Measurements from ENCODE around the gene DOHH.

Gene DOHH

DNA sequence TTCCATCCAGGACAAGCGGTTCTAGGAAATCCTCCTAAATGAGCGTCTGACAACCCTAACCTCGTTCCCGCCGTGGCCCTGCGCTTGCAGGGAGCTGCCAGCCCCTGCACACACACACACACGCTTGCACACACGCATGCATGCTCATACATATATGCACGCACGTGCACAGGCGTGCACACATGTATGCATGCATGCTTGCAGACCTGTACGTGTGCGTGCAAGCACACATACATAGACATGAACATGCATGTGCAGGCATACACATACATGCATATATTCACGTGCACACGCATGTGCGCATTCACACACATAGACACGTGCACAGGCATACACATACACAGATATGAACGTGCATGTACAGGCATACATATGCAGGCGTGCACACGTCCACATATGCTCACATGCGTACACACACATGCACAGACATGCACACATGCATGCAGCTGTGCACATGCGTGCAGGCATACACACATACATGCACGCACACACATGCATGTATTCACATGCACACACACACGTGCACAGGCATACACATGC lies 55.7 kb downstream of the DOHH start:
- no peak overlapping the region for H3K27ac ChIP-seq (ENCODE audit: low read depth, low read length)
- H3K18ac ChIP-seq (ENCODE audit: low read length), result no peak overlapping the region
- H2BK15ac ChIP-seq (replicated peaks; ENCODE audit: low read depth), result no peak overlapping the region
- H3K9ac ChIP-seq (ENCODE audit: low read length), result no peak overlapping the region
- H3K27me3 ChIP-seq (ENCODE audit: insufficient read depth, low read length, poor library complexity), result no peaks in the 10 kb centered on the region
- no peaks in the 10 kb centered on the region for H3K79me1 ChIP-seq (ENCODE audit: low read length)
- no peak overlapping the region for H3K4me3 ChIP-seq (ENCODE audit: low read length)
- no peak overlapping the region for H4K5ac ChIP-seq (ENCODE audit: low read length)
- H3K4me2 ChIP-seq (ENCODE audit: low read length), result no peak overlapping the region
- no peaks in the 10 kb centered on the region for H3K36me3 ChIP-seq (ENCODE audit: control insufficient read depth, insufficient read depth, low read length)
- H3K23ac ChIP-seq (ENCODE audit: low read length), result no peak overlapping the region
- no peak for DNase-seq
- no CpG with 5 or more reads among the region's 24 CpGs for WGBS (ENCODE audit: extremely low coverage, insufficient coverage, low lambda C conversion rate)
- no peak overlapping the region for H2BK120ac ChIP-seq (ENCODE audit: low read depth, low read length)
- H3K56ac ChIP-seq (ENCODE audit: low read length), result peak overlapping the region; percentile 58
- no peak overlapping the region for H4K8ac ChIP-seq (ENCODE audit: low read depth, low read length)
- H3K4me1 ChIP-seq (ENCODE audit: control insufficient read depth, low read depth, low read length), result peaks cover 6% of the 10 kb centered on the region
- no peaks in the 10 kb centered on the region for H3K79me2 ChIP-seq (ENCODE audit: control insufficient read depth, insufficient read depth, low read length)
- no peak overlapping the region for H2AK5ac ChIP-seq (ENCODE audit: low read length)
- H2BK5ac ChIP-seq (ENCODE audit: low read length), result no peak overlapping the region
- no peak overlapping the region for H3K4ac ChIP-seq (ENCODE audit: low read depth, low read length)

DNA sequence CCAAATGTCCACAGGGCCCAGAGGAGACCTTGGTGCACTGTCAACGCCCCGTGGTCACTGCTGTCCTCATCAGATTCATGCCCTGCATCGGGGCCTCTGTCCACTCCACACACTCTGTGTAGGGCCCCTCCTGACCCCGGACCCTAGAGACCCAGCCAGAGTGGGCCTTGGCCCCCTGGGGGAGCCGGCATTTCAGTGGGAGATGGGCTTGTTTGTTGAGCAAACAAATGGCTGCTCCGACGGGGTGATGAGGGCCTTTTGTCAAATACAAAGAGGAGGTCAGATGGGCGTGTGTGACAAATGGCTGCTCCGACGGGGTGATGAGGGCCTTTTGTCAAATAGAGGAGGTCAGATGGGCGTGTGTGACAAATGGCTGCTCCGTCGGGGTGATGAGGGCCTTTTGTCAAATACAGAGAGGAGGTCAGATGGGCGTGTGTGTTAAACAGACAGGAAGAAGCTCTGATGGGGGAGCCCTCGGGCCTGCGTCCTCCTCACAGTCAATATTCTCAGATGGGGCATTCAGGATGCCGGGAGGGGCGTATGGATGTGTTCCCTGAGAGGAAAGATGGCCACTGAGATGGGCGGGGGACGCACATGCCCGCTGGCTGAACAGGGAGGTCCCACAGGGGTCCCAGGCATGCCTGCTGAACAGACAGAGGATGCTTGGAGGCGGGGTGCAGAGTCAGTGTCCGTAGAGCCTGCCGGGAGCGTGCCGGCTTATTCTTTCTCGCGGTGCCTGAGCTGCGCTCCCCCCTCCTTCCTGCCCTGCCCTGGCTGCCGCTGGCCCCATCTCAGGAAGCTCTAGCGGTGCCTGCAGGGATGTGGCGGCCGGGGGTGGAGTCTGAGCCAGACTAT lies 56.4 kb downstream of the DOHH start:
- WGBS (ENCODE audit: extremely low coverage, insufficient coverage, low lambda C conversion rate), result no CpG with 5 or more reads among the region's 33 CpGs

GRCh38 chr19:3442487-3443071 lies 57.9 kb downstream of the DOHH start:
- Histone ChIP-seq H3K4me2 (ENCODE audit: low read length) (no peak overlapping the region), H3K4me3 (ENCODE audit: low read length) (no peak overlapping the region), H2BK15ac (replicated peaks; ENCODE audit: low read depth) (no peak overlapping the region), H4K8ac (ENCODE audit: low read depth, low read length) (no peak overlapping the region), H3K18ac (ENCODE audit: low read length) (no peak overlapping the region), H2BK5ac (ENCODE audit: low read length) (no peak overlapping the region), H3K23ac (ENCODE audit: low read length) (no peak overlapping the region), H3K27me3 (ENCODE audit: insufficient read depth, low read length, poor library complexity) (no peaks in the 10 kb centered on the region), H3K9ac (ENCODE audit: low read length) (no peak overlapping the region), H3K4ac (ENCODE audit: low read depth, low read length) (no peak overlapping the region), H3K79me1 (ENCODE audit: low read length) (no peaks in the 10 kb centered on the region), H3K4me1 (ENCODE audit: control insufficient read depth, low read depth, low read length) (peaks cover 6% of the 10 kb centered on the region), H2AK5ac (ENCODE audit: low read length) (no peak overlapping the region), H2BK120ac (ENCODE audit: low read depth, low read length) (no peak overlapping the region), H3K27ac (ENCODE audit: low read depth, low read length) (no peak overlapping the region), H3K56ac (ENCODE audit: low read length) (no peak overlapping the region), H3K79me2 (ENCODE audit: control insufficient read depth, insufficient read depth, low read length) (no peaks in the 10 kb centered on the region), H4K5ac (ENCODE audit: low read length) (no peak overlapping the region), H3K36me3 (ENCODE audit: control insufficient read depth, insufficient read depth, low read length) (no peaks in the 10 kb centered on the region)
- no CpG with 5 or more reads among the region's 15 CpGs for WGBS (ENCODE audit: extremely low coverage, insufficient coverage, low lambda C conversion rate)
- DNase-seq, result no peak

More for the DNA sequence above, 56.4 kb downstream of the DOHH start:
- Histone ChIP-seq H3K36me3 (ENCODE audit: control insufficient read depth, insufficient read depth, low read length) (no peaks in the 10 kb centered on the region), H3K27me3 (ENCODE audit: insufficient read depth, low read length, poor library complexity) (no peaks in the 10 kb centered on the region), H2AK5ac (ENCODE audit: low read length) (no peak overlapping the region), H3K23ac (ENCODE audit: low read length) (no peak overlapping the region), H3K27ac (ENCODE audit: low read depth, low read length) (no peak overlapping the region), H3K4me2 (ENCODE audit: low read length) (no peak overlapping the region), H3K56ac (ENCODE audit: low read length) (peak overlapping the region; percentile 73), H2BK15ac (replicated peaks; ENCODE audit: low read depth) (no peak overlapping the region), H4K8ac (ENCODE audit: low read depth, low read length) (no peak overlapping the region), H3K9ac (ENCODE audit: low read length) (peak overlapping the region; percentile 47), H2BK120ac (ENCODE audit: low read depth, low read length) (peak overlapping the region; percentile 1), H3K4me3 (ENCODE audit: low read length) (no peak overlapping the region), H3K4ac (ENCODE audit: low read depth, low read length) (peak overlapping the region; percentile 76), H3K4me1 (ENCODE audit: control insufficient read depth, low read depth, low read length) (peaks cover 6% of the 10 kb centered on the region), H3K18ac (ENCODE audit: low read length) (no peak overlapping the region), H3K79me2 (ENCODE audit: control insufficient read depth, insufficient read depth, low read length) (no peaks in the 10 kb centered on the region), H2BK5ac (ENCODE audit: low read length) (peak overlapping the region; percentile 71), H3K79me1 (ENCODE audit: low read length) (no peaks in the 10 kb centered on the region), H4K5ac (ENCODE audit: low read length) (no peak overlapping the region)
- DNase-seq, result peak; percentile 90

DNA sequence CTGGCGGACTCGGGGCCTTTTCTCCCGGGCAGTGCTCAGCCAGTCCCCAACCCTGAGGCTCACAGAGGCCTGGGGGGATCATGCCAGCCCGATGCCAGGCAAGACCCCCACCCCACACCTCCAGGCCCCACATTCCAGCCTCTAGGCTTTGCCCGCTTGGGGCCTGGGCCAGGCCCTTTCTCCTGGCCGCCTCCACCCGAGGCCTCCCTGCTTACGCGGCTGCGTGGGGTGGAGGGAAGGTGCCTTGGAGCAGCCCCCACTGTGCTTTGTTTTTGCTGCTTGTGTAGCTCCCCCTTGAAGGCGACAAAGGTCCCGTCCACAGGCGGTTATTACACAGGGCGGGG lies 58.5 kb downstream of the DOHH start:
- Histone ChIP-seq H3K79me2 (ENCODE audit: control insufficient read depth, insufficient read depth, low read length) (no peaks in the 10 kb centered on the region), H4K8ac (ENCODE audit: low read depth, low read length) (no peak overlapping the region), H3K27me3 (ENCODE audit: insufficient read depth, low read length, poor library complexity) (no peaks in the 10 kb centered on the region), H3K79me1 (ENCODE audit: low read length) (no peaks in the 10 kb centered on the region), H3K36me3 (ENCODE audit: control insufficient read depth, insufficient read depth, low read length) (no peaks in the 10 kb centered on the region), H3K23ac (ENCODE audit: low read length) (no peak overlapping the region), H2BK15ac (replicated peaks; ENCODE audit: low read depth) (no peak overlapping the region), H3K56ac (ENCODE audit: low read length) (peak overlapping the region; percentile 72), H3K9ac (ENCODE audit: low read length) (peak overlapping the region; percentile 43), H4K5ac (ENCODE audit: low read length) (no peak overlapping the region), H3K4me2 (ENCODE audit: low read length) (no peak overlapping the region), H3K4me3 (ENCODE audit: low read length) (no peak overlapping the region), H2BK5ac (ENCODE audit: low read length) (peak overlapping the region; percentile 87), H3K4me1 (ENCODE audit: control insufficient read depth, low read depth, low read length) (peaks cover 6% of the 10 kb centered on the region), H3K4ac (ENCODE audit: low read depth, low read length) (peak overlapping the region; percentile 61), H3K18ac (ENCODE audit: low read length) (peak overlapping the region; percentile 42), H2AK5ac (ENCODE audit: low read length) (no peak overlapping the region), H2BK120ac (ENCODE audit: low read depth, low read length) (no peak overlapping the region), H3K27ac (ENCODE audit: low read depth, low read length) (peak overlapping the region; percentile 29)
- no peak for DNase-seq
- no CpG with 5 or more reads among the region's 14 CpGs for WGBS (ENCODE audit: extremely low coverage, insufficient coverage, low lambda C conversion rate)

DNA sequence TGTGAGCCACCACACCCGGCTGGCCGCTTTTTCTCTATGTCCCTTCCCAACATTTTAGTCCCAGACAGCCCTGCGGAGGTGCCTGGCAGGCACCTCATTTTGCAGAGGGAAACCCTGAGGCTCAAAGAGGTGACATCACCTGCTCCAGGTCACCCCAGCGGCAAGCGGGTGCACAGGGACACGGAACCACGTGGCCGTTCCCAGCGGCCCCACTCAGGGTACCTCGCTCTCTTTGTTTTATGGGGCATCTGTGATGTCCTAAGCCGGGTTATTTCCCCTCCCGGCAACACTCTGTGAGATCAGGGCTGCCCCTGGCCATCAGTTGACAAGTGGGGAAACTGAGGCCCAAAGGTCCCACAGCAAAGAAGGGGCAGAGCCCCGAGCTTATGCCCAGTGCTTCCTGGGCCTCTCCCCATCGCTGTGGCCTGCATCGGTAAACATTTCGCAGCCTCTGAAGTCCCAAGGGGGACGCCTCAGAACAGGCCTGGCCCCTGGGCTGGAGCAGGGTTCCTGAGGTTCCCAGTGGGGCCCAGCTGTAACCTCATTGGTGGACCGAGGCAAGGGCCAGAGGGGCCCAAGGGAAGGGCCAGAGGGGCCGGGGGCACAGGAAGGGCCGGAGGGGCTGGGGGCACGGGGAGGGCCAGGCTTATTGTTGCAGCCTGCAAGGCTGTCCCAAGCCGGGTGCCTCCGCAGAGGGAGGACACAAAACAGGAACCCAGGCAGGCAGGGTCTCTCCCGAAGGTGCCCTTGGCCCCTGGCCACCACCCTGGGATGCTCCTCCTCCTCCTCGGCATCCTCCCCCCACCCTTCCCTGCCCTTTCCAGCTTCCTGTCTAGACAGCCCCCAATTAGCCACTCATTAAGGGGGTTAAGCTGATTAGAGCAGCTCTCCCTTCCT lies 59.1 kb downstream of the DOHH start:
- H3K23ac ChIP-seq (ENCODE audit: low read length), result no peak overlapping the region
- no peaks in the 10 kb centered on the region for H3K79me2 ChIP-seq (ENCODE audit: control insufficient read depth, insufficient read depth, low read length)
- H3K27ac ChIP-seq (ENCODE audit: low read depth, low read length), result no peak overlapping the region
- H3K4me1 ChIP-seq (ENCODE audit: control insufficient read depth, low read depth, low read length), result peaks cover 6% of the 10 kb centered on the region
- no peak overlapping the region for H2BK15ac ChIP-seq (replicated peaks; ENCODE audit: low read depth)
- no CpG with 5 or more reads among the region's 25 CpGs for WGBS (ENCODE audit: extremely low coverage, insufficient coverage, low lambda C conversion rate)
- no peaks in the 10 kb centered on the region for H3K27me3 ChIP-seq (ENCODE audit: insufficient read depth, low read length, poor library complexity)
- no peak overlapping the region for H3K4me3 ChIP-seq (ENCODE audit: low read length)
- H3K79me1 ChIP-seq (ENCODE audit: low read length), result no peaks in the 10 kb centered on the region
- H3K18ac ChIP-seq (ENCODE audit: low read length), result peak overlapping the region; percentile 15
- H3K56ac ChIP-seq (ENCODE audit: low read length), result peak overlapping the region; percentile 72
- H2BK5ac ChIP-seq (ENCODE audit: low read length), result peak overlapping the region; percentile 67
- peak; percentile 73 for DNase-seq
- H3K9ac ChIP-seq (ENCODE audit: low read length), result peak overlapping the region; percentile 43
- peak overlapping the region; percentile 61 for H3K4ac ChIP-seq (ENCODE audit: low read depth, low read length)
- H2AK5ac ChIP-seq (ENCODE audit: low read length), result peak overlapping the region; percentile 78
- no peak overlapping the region for H4K8ac ChIP-seq (ENCODE audit: low read depth, low read length)
- H3K4me2 ChIP-seq (ENCODE audit: low read length), result no peak overlapping the region
- H3K36me3 ChIP-seq (ENCODE audit: control insufficient read depth, insufficient read depth, low read length), result no peaks in the 10 kb centered on the region
- peak overlapping the region; percentile 39 for H4K5ac ChIP-seq (ENCODE audit: low read length)
- no peak overlapping the region for H2BK120ac ChIP-seq (ENCODE audit: low read depth, low read length)

Measured in mesendoderm (in vitro differentiated cells).